GM21360 (cell line): ENCODE results near the gene PPP1R12A.

Experiments
- ATAC-seq: cut with Tn5 transposase; IDR thresholded peaks from one replicate; pipeline ENCODE4 v1.9.1; 2021; ENCODE audit warnings: mild to moderate bottlenecking, moderate library complexity; ENCODE audit not compliant: unreplicated experiment

Gene PPP1R12A

DNA sequence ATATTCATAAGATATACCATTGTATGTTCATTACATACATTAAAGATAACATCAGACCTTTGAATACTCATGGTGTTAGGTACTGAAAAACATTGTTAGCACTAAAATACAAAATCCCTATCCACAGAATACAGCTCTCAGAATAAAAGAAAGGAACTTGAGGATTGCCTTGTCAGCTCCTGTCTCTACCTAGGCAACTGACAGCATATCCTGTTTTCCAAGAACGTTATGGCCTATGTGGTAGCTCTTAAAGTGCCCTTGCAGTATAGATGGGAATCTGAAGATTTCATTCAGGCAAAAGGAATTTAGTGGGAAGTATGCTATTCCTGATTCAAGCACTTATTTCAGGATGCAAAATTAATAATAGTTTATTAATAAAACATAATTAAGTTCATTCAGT lies 1.8 kb upstream of the PPP1R12A start:
- no peak for ATAC-seq

DNA sequence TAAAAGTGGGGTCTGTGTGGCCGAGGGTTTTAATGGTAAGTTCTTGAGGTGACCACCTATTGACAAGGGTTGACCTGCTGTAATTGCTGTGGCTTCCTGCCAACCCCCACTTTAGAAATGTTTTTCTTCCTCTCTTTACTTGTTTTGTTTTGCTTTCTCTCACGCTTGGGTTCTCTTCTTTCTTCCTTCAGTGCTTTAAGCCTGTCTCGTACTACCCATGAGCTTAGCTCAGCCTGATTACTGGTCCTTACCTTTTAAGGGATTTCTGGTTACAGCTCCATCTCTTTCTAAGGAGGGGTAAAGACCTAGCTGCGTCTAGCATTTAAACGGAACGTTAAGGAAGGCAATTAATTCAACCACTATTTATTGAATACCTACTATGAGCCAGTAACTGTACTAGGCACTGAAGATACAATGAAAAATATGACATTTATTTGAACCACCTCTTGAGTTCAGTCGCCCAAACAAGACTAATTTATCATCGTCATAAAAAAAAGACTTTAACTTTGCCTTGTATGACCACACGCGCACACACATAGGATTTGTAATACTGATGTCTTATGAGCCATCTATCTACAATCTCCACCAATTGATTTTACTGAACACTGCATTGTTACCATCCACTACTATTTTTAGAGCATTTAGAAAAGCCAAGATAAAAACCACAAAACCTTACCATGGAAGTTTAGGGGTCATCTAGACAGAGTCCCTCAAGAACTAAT lies 888 bp upstream of the PPP1R12A start:
- ATAC-seq, result peak; percentile 11

GRCh38 chr12:79934281-79935020 lies 446 bp downstream of the PPP1R12A start:
- ATAC-seq, result peak; percentile 16

- no peak for ATAC-seq
These were observed 1.2 kb downstream of the PPP1R12A start for GRCh38 chr12:79933532-79934264.

DNA sequence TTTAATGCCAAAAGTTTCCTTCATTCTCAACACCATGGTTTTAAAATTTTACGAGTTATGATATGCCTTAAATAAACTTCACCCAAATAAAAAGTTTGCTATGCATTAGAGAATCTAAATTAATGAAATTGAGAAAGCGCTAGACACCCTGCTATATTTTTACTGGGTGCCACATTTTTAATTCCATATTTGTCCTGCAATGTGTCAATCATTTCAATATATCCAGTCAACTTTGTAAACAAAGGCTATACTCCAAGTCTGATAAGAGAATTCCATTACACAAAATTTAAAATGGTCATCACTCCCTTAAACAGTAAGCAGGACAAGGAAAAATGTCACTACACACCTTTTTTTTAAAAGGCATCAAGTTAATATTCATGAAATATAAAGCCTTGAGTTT lies 1.9 kb downstream of the PPP1R12A start:
- ATAC-seq, result no peak

GRCh38 chr12:79932357-79932756 lies 2.5 kb downstream of the PPP1R12A start:
- ATAC-seq, result no peak

- ATAC-seq, result no peak
These were observed 5.8 kb downstream of the PPP1R12A start for GRCh38 chr12:79929065-79929464.

DNA sequence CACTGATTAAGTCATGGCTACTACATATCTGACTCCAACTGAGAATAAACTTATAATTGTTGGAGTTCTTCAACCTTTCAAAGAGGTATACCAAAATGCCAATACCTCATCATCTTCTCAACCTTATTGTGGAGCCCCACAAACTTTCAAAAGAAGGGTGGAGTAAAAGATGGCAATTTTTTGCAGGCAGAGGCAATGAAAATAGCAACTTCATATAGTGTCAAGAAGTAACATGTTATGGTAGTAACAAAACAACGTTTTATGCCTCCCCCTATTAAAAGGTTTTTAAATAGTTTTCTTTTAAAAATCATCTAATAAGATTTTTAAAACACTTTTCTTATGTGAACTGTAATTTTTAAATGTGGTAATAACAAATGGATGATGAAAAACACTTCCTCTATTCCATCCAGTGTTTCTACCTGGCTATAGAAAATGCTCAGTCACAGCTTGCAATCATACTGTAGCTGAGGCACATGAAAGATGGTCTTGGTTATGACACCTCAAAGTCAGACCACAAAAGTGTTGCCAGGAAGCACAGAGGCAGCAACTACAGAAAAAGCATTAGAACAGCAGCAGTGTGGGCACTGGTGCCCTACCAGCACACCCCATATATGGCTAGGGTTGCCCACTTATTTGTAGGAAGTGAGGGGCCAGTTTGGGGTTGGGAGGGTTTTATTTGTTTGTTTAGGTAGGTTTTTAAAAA lies 7.0 kb downstream of the PPP1R12A start:
- ATAC-seq, result peak; percentile 97

DNA sequence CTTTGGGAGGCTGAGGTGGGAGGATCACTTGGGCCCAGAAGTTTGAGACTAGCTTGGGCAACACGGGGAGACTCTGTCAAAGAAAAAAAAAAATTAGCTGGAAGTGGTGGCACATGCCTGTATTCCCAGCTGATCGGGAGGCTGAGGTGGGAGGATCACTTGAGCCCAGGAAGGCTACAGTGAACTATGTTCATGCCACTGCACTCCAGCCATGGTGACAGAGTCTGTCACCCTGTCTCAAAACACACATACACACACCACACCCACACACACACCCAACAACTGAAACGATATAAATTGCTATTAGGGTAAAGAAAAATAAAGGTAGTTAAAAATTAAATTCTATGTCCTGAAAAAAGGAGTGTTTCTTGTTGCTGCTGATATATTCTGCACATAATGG lies 7.9 kb downstream of the PPP1R12A start:
- ATAC-seq, result no peak

DNA sequence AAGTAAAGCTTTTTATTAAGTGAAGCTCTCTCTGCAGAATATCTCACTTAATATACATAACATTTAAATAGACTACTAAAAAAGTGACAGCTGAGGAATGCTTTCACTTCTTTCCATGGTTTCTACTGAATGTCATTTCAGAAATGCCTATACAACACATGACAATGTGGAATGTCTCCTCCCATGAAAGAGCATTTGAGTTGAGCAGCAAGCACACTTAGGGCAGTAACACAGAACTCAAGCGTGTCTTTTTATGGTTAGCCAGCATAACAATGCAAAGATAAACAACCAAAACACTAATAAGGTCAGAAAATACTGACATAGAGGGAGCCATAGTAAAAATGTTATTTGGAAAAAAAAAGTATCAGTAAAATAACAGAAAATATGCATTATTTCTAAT lies 9.4 kb downstream of the PPP1R12A start:
- no peak for ATAC-seq

DNA sequence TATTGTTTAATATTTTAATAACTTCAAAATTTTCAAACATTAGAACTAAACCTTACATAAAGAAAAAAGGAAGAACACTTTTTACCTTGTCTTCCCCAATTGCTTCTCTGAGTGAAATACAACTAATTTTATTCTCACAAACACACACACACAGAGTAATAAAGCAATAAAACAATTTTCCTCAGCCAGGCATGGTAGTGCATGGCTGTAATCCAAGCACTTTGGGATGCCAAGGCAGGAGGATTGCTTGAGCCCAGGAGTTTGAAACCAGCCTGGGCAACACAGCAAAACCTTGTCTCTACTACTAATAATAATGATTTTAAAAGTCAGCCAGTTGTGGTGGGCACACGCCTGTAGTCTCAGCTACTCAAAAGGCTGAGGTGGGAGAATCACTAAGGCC lies 13.1 kb downstream of the PPP1R12A start:
- no peak for ATAC-seq

DNA sequence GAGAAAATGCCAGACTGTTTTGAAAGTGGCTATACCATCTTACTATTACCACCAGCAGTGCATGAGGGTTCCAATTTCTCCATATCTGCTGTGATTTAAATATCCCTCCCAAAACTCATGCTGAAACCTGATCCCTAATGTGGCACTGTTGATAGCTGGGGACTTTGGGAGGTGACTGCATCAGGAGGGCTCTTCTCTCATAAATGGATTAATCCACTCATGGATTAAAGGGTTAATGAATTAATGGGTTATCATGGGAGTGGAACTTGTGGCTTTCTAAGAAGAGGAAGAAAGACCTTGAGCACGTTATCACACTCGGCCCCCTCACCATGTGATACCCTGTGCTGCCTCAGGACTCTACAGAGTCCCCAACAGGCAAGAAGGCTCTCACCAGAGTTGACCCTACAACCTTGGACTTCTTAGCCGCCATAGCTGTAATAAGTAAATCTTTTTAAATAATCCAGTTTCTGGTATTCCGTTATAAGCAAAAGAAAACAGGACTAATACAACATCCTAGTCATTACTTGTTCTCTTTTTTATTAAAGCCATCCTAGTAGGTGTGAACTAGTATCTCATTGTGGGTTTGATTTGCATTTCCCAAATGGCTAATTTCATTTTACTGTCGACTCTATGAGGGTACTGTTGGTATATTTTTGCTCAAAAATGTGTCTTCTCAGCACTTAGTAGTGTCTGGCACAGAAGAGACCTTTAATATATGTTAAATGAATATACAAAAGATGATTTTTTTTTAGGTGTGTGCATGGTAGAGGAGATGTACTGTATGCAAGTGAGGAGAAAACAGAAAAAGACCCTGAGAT lies 14.3 kb downstream of the PPP1R12A start:
- ATAC-seq, result no peak

DNA sequence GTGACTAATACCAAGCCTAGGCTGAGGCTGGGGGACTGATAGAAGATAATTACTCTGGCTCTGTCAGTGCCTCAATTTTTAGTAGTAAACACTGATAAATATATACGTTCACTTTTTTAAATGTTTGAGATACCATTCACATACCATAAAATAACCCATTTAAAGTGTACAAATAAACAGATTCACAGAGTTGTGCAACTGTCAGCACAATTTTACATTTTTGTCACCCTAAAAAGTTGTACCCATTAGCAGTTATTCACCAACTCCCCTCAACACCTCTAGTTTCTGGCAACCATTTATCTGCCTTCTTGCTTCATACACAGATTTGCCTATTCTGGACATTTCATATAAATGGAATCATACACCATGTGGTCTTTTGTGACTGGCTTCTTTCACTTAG lies 15.1 kb downstream of the PPP1R12A start:
- ATAC-seq, result no peak

DNA sequence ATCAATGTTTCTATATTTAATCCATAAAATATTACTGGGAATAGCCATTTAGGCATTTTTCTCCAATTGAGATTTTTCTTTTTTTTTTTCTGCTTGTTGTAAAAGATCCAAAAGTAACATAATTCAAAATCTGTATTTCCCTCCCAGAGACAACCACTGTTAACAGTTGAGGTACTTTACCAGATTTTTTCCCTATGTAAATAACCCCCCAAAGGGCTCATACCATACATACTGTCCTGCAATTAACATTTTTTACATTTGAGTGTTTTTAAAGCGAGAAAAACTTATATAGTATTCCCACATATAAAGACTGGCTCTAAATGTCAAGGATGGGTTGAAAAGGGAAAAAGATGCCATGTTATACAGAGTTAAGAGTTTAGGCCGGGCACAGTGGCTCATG lies 18.1 kb downstream of the PPP1R12A start:
- ATAC-seq, result no peak

DNA sequence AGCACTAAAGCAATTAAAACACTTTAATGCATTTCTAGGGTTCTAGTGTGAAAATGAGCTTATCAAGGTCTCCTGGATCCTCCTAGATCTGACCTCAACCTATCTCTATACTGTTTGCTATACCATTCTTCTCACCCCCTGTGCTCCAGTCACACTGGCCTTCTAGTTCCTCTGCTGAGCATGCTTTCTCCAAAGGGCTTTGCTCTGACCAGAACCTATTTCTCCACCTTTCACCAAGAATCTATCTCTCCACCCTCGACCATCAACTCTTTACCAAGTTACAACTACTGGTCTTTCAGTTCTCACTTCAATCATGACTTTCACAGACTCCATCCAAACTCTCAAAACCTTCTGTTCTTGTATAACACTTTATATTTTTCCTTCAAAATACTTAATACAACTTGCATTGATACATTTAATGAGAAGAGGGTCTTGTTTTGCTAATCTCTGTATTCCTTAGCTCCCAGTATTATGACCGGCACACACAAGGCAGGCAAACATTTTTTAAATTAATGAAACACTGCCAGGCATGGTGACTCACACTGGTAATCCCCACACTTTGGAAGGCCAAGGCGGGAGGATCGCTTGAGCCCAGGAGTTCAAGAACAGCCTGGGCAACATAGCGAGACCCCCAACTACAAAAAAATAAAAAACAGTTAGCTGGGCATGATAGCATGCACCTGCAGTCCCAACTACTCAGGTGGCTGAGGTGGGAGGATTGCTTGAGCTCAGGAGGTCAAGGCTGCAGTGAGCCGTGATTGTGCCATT lies 22.8 kb downstream of the PPP1R12A start:
- ATAC-seq, result no peak

DNA sequence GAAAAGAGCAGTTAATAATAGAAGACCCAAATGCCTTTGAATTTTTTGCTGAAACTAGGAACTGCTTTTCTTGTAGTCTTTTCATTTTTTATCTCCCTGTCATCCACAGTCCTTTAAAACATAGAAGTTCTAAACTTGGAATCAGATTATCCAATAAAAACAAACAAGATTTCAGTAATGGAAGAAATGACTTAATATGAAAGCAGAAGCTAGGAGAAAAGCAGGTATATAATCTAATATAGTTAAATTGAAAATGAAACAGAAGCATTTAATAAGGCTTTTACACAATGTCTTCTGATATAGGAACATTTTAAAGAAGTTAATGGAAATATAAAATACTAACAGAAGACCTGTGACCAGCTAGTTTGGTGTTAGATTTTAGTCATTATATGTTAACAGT lies 26.5 kb downstream of the PPP1R12A start:
- no peak for ATAC-seq

- ATAC-seq, result no peak
These were observed 33.4 kb downstream of the PPP1R12A start for GRCh38 chr12:79901506-79901905.

GRCh38 chr12:79900951-79901350 lies 33.9 kb downstream of the PPP1R12A start:
- ATAC-seq, result no peak

DNA sequence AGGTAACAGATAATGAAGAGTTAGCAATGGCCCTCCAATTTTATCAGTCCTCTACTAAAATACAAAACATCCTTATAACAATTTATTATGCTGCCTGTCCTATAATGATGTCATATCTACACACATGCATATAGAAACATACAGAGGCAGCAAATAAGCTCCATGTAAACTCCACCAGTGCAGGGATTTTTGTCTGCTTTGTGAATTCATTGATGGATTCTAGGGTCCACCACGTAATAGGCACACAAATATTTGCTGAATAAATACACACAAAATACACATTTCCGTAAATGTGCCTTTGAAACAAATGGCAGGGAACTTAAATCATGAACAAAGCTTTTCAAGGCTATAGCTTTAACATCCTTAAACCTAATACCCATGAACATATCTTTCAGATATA lies 34.7 kb downstream of the PPP1R12A start:
- ATAC-seq, result no peak

DNA sequence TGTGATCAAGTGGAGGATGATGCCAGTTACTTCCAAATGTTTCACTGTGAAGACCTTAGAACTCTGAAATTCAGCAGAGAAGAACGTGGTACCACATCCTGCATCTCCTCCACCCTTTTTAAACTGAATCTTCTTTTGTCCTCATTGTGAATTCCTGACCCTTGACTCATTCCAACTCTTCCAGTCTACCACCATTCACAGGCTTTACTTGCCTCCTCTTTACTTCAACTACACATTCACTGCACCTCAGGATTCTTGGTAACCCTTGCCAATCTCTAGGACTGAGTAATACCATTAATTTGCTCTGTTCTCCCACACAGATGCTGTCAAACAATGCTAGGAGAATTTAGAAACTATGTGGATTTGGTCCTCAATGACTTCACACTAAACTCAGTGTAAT lies 37.3 kb downstream of the PPP1R12A start:
- ATAC-seq, result no peak
